PC-9 (cell line): ENCODE results near the gene G6PD.

ENCODE experiments used
- CTCF ChIP-seq: fragments of 200-600 bp; sonication (generic); conservative IDR thresholded peaks from 2 replicates; pipeline ENCODE4 v1.6.1; 2017; ENCODE audit warnings: mixed run types, antibody characterized with exemption, mild to moderate bottlenecking, moderate library complexity
- EZH2 ChIP-seq: fragments of 200-600 bp; sonication (generic); IDR thresholded peaks from 2 replicates; pipeline ENCODE4 v1.8.0; 2017; ENCODE audit warnings: antibody characterized with exemption, low read depth

- TF ChIP-seq CTCF (no peak), EZH2 (no peak)
Observed at GRCh38 chrX:154549766-154550165, 3.1 kb upstream of the G6PD start.
